ENCODE data around the gene TGFB2. TPM values are rescaled to one million over a fixed set of nuclear protein-coding genes. Genes with fewer than 3 reads are reported as not detected.

Gene TGFB2
- total RNA-seq, 1 experiment from 2014 or later = 1.2 TPM

DNA sequence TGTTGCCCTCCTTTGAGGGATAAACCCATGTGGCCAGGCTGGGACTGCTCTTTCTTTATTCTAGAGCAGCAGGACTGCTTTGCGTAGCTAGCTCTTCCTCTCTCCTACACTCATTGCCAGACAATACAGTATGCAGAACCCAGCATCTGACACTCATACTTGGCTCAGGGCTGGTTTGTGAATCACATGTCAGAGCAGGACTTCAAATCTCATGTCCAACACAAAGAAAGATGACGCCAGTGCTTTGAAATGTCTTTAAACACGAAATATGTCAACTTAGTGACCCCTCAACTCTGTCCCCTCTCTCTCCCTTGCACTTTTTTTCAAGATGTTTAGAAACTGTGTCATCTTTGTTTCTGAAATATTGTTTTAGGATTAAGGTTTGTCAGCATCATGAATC, 135.0 kb downstream of the TGFB2 start:
- ChIA-PET POLR2A (ENCODE audit: low non-redundant PET) (no interaction called here), CTCF (no interaction called here)
- peaks cover 8% of the 10 kb centered on the region for H3K4me1 ChIP-seq (ENCODE audit: insufficient read depth, low read length, poor library complexity, severe bottlenecking)
- TF ChIP-seq EZH2 (IDR thresholded peaks at IDR 0.05; ENCODE audit: borderline replicate concordance, low read depth, low read length, poor library complexity, severe bottlenecking) = no peak
- TF ChIP-seq, protein P1, sequence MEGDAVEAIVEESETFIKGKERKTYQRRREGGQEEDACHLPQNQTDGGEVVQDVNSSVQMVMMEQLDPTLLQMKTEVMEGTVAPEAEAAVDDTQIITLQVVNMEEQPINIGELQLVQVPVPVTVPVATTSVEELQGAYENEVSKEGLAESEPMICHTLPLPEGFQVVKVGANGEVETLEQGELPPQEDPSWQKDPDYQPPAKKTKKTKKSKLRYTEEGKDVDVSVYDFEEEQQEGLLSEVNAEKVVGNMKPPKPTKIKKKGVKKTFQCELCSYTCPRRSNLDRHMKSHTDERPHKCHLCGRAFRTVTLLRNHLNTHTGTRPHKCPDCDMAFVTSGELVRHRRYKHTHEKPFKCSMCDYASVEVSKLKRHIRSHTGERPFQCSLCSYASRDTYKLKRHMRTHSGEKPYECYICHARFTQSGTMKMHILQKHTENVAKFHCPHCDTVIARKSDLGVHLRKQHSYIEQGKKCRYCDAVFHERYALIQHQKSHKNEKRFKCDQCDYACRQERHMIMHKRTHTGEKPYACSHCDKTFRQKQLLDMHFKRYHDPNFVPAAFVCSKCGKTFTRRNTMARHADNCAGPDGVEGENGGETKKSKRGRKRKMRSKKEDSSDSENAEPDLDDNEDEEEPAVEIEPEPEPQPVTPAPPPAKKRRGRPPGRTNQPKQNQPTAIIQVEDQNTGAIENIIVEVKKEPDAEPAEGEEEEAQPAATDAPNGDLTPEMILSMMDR (conservative IDR thresholded peaks at IDR 0.05; ENCODE audit: low read depth, low read length) = no peak
- no peaks in the 10 kb centered on the region for H3K9me3 ChIP-seq (ENCODE audit: low read depth, low read length, poor library complexity, severe bottlenecking)
- H3K27ac ChIP-seq (ENCODE audit: low read depth, low read length, poor library complexity, severe bottlenecking) = no peak overlapping the region
- no TSS peak for BruUV-seq (replicated peaks)
- intact Hi-C loops (cut with micrococcal nuclease; ENCODE audit: unreplicated experiment) = no loop called here
- DNase-seq (ENCODE audit: low spot score) = no peak
- no peaks in the 10 kb centered on the region for H3K36me3 ChIP-seq (ENCODE audit: insufficient read depth, low read length, poor library complexity, severe bottlenecking)
- no peaks in the 10 kb centered on the region for H3K27me3 ChIP-seq (replicated peaks; ENCODE audit: insufficient read depth, low read depth, low read length, poor library complexity)
- no peak overlapping the region for H3K4me3 ChIP-seq (ENCODE audit: low read depth, low read length, poor library complexity, severe bottlenecking)

DNA sequence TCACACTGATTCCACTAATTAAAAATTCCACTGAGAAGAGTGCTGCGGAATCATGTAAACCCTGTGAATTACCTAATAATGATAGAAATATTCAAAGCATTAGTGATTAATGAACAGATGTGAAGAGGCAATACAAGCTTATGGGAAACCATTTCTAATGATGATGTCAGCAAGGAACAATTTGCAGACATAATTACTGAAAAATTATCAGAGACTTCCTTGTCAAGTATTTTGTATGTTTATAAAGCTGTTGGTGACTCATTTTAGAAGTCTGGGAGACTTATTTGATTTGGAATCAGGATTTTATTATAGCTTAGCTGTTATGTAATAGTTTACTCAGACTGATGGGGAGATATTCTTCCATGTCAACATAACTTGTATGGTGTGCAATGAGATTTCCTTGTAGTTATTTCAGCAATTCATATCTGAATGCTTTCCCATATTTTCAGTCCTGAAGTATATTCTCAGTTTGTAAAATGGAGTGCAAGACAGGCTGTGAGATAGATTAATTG, 135.5 kb downstream of the TGFB2 start:
- ChIA-PET CTCF (no interaction called here), POLR2A (ENCODE audit: low non-redundant PET) (no interaction called here)
- BruUV-seq (replicated peaks) = no TSS peak
- no peak for DNase-seq (ENCODE audit: low spot score)
- H3K36me3 ChIP-seq (ENCODE audit: insufficient read depth, low read length, poor library complexity, severe bottlenecking) = no peaks in the 10 kb centered on the region
- TF ChIP-seq EZH2 (IDR thresholded peaks at IDR 0.05; ENCODE audit: borderline replicate concordance, low read depth, low read length, poor library complexity, severe bottlenecking) = no peak
- TF ChIP-seq, protein P1 (conservative IDR thresholded peaks at IDR 0.05; ENCODE audit: low read depth, low read length) = no peak
- H3K27ac ChIP-seq (ENCODE audit: low read depth, low read length, poor library complexity, severe bottlenecking) = no peak overlapping the region
- peaks cover 8% of the 10 kb centered on the region for H3K4me1 ChIP-seq (ENCODE audit: insufficient read depth, low read length, poor library complexity, severe bottlenecking)
- no peaks in the 10 kb centered on the region for H3K9me3 ChIP-seq (ENCODE audit: low read depth, low read length, poor library complexity, severe bottlenecking)
- no peak overlapping the region for H3K4me3 ChIP-seq (ENCODE audit: low read depth, low read length, poor library complexity, severe bottlenecking)
- intact Hi-C loops (cut with micrococcal nuclease; ENCODE audit: unreplicated experiment) = no loop called here
- H3K27me3 ChIP-seq (replicated peaks; ENCODE audit: insufficient read depth, low read depth, low read length, poor library complexity) = no peaks in the 10 kb centered on the region

DNA sequence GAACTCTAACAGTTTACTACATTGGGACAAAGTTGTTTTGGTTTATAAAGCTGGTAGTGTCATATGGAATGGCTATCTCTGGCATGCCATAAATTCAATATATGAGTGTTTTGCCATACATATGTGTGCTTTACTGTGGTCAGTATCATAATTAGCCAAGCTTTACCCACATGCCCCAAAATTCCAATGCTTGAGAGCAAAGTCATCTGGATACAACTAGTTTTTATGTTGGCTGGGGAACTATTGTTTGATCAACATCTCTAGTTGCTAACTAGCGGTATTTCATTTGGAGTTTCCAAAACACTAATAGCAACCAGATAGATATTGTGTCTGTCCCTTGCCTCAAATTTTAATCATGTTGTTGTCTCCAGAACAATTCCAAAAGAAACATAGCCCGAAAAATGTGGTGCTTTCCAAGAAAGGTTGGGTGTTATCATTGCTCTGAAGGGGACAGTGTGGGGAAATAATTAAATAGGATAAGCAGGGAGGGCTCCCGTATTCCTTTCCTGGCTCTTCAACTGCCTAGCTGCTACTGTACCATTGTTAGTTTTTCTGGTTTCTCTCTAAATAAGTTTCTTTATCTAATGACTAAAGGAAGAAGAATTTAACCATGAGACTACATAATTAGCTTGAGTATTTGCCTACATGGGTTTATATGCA, 136.1 kb downstream of the TGFB2 start:
- POLR2A ChIA-PET (ENCODE audit: low non-redundant PET) = no interaction called here
- CTCF ChIA-PET = no interaction called here

More for the DNA sequence above, 136.1 kb downstream of the TGFB2 start:
- TF ChIP-seq EZH2 (IDR thresholded peaks at IDR 0.05; ENCODE audit: borderline replicate concordance, low read depth, low read length, poor library complexity, severe bottlenecking) = no peak
- TF ChIP-seq, protein P1 (conservative IDR thresholded peaks at IDR 0.05; ENCODE audit: low read depth, low read length) = no peak
- DNase-seq (ENCODE audit: low spot score) = no peak
- Histone ChIP-seq H3K4me1 (ENCODE audit: insufficient read depth, low read length, poor library complexity, severe bottlenecking) (peaks cover 6% of the 10 kb centered on the region), H3K9me3 (ENCODE audit: low read depth, low read length, poor library complexity, severe bottlenecking) (no peaks in the 10 kb centered on the region), H3K27ac (ENCODE audit: low read depth, low read length, poor library complexity, severe bottlenecking) (no peak overlapping the region), H3K4me3 (ENCODE audit: low read depth, low read length, poor library complexity, severe bottlenecking) (no peak overlapping the region), H3K27me3 (replicated peaks; ENCODE audit: insufficient read depth, low read depth, low read length, poor library complexity) (no peaks in the 10 kb centered on the region), H3K36me3 (ENCODE audit: insufficient read depth, low read length, poor library complexity, severe bottlenecking) (no peaks in the 10 kb centered on the region)
- BruUV-seq (replicated peaks) = no TSS peak
- intact Hi-C loops (cut with micrococcal nuclease; ENCODE audit: unreplicated experiment) = no loop called here

Data from A673 (cell line).